SH-SY5Y (cell line): ENCODE measurements around the gene PGR.

Source experiments
- GATA2 ChIP-seq: IDR thresholded peaks from 2 replicates; pipeline ENCODE4 v1.6.1; 2011; ENCODE audit warnings: mild to moderate bottlenecking, low read depth, low read length
- GATA3 ChIP-seq: IDR thresholded peaks from 2 replicates; pipeline ENCODE4 v1.6.1; 2011; ENCODE audit warnings: low read depth, mild to moderate bottlenecking, low read length, moderate library complexity

The PGR gene

DNA sequence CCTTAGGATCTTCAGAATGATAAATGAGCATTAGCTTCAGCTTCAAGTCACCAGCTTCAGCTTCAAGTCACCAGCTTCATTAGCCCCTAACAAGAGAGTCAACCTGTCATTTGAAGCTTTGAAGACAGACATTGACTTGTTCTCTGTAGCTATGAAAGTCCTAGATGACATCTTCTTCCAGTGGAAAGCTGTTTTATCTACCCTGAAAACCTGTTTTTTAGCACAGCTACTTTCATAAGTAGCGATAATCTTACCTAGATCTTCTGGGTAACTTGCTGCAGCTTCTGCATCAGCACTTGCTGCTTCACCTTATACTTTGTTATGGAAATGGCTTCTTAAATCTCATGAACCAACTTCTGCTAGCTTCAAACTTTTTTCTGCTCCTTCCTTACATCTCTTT, 85.7 kb downstream of the PGR start:
- TF ChIP-seq GATA3 (no peak), GATA2 (no peak)

DNA sequence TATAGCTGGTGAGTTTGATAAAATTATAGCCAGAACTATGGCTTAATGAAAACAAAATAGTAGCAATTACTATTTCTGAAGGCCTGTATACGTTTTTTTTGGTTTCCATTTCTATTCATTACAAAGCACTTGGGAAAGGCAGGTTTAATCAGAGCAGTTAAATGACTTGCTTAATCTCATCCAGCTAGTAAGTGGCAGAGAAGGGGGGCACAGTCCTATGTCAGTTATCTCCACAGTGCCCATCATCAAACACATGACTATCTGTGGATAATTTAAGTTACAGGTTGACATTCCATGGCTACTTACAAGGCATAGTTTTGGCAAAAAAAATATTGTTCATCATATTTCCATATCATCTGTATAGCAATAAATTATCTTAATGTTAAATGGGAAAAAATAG, 93.7 kb downstream of the PGR start:
- TF ChIP-seq GATA3 (no peak), GATA2 (no peak)

DNA sequence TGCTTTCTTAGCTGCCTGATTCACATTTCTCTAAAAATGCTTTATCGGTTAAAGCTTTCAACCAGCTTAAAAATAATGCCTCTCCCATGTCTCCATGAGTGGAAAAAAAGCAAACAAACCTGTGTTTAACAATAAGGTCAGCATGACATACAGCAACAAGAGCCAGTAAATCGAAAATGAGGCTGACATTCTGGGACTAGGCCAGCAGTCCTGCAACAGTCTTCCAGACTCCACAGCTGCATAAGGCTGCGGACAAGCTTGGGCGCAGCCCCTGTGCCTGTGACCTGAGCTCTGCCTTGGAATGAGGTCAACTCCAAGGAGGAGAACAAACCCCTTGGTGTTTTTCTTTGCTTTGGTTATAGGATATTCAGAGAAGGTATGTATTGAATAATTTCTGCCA, 95.5 kb downstream of the PGR start:
- TF ChIP-seq GATA3 (no peak), GATA2 (no peak)

DNA sequence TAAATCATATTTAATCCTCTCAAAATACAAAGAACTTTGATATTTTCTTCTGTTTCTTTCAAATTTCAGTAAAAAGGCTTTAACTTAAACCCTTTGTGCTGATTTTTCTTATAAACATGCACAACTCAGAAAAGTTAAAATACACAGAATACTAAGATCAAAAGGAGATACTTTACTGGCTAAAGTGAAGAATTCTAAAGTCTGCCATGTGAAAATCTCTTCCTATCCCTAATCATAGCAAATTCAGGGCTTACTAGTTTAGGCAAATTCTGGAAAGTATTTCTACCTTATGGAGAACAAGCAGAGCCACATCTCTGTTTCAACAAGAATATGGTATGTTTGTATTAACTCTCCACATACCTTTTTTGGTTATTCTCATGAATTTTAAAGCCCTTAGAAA, 96.6 kb downstream of the PGR start:
- no peak for TF ChIP-seq GATA3
- TF ChIP-seq GATA2, result no peak

DNA sequence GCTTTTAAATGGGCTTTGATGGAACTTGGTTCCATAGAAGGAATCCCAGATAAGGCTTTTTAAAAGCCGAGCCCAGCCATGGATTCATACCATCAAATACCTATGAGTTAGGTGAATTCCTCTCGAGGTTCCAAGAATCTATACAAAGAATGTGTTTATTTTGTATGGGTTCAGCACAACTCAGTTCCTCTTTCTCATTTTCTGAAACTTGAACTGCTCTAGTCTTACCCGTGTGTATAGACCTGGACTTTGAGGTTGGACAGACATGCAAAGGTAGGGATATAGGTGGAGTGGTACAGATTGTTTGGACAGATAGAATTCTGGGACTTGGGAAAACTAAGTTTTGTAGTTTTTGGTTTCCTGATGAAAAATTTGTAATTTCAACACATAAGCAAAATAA, 97.9 kb downstream of the PGR start:
- TF ChIP-seq GATA2 (no peak), GATA3 (no peak)

DNA sequence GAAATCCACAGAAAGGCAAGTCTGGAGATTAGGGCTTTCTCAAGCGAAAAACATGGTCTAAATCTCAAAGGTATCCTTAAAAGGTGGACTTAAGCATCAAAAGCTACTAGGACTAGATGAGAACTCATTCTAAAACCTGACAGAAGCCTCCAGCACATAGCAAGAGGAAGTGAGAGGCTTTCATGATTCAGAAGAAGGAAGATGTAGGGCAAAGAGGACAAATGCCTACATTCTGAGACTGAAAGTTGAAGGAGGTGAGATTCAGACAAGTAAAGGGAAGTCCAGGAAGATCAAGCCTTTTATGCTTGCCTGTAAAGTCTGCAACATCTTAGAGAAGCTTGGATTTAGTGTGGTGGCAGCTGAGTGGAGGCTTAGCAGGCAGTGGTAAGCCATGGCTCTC, 98.9 kb downstream of the PGR start:
- TF ChIP-seq GATA3, result no peak
- no peak for TF ChIP-seq GATA2

DNA sequence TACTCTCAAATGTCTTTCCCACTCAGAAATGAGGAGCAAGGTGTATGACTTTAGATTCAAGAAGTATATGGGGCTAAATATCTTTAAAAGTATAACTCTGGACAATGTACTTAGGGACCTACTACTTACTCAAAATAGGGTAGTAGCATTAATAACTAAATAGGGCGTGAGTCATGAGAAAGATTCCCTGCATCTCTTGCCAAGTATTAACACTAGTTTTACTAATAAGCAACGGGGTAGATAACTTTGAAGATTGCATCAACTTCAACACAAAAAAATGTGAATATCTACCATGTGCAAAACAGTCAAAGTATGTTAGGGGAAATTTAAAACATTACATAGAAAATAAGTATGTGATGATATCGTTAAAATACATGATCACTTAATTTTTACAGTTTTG, 99.6 kb downstream of the PGR start:
- no peak for TF ChIP-seq GATA2
- no peak for TF ChIP-seq GATA3

DNA sequence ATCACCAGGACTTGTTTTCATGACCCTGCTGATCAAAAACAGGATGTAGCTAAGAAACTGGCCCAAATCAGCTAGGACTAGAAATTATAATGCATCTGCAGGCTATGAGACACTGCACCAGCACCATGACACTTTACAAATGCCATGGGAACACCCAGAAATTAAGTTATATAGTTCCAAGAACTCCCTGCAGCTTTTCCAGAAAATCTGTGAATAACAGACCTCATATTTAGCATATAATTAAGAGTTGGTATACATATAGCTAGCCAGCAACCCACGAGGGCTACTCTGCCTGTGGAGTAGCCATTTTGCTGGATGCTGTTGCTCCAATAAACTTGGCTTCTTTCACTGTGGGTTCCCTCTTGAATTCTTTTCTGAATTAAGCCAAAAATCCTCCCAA, 101.0 kb downstream of the PGR start:
- TF ChIP-seq GATA2, result no peak
- no peak for TF ChIP-seq GATA3

DNA sequence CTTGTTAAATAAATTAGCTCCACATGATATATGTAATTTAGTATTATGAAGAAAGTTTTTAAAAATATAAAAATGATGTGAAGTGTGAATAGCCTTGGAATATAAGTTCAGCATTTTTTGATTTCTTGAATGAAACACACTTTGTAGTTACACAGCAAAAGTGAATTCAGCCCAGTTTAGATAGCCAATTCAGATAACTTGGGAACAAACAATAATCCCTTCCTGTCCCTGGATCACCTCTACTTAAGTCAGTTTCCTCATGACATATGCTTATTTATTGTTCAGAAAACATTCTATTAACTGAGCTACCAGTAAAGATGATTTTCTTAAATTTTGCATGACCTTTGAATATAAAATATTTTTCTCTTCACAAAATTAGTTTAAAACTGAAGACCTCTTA, 107.4 kb downstream of the PGR start:
- TF ChIP-seq GATA3, result no peak
- TF ChIP-seq GATA2, result no peak

DNA sequence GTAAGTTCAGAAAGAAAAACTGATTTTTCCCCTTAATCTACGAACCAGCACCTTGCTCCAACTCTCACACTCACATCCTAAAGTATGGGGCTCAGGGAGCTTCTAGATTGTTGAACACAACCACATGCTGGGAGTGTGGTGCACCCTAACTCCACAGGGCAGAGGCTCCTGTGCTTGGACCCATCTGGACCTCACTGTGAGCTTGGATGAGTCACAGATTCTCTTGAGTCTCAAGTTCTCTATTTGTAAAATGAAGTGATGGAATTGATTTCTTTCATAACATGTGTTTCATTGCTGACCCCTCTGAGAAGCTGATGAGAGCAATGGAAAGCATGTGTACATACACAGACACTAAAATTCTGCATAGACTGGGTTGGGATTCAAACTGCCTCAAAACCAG, 109.7 kb downstream of the PGR start:
- no peak for TF ChIP-seq GATA2

DNA sequence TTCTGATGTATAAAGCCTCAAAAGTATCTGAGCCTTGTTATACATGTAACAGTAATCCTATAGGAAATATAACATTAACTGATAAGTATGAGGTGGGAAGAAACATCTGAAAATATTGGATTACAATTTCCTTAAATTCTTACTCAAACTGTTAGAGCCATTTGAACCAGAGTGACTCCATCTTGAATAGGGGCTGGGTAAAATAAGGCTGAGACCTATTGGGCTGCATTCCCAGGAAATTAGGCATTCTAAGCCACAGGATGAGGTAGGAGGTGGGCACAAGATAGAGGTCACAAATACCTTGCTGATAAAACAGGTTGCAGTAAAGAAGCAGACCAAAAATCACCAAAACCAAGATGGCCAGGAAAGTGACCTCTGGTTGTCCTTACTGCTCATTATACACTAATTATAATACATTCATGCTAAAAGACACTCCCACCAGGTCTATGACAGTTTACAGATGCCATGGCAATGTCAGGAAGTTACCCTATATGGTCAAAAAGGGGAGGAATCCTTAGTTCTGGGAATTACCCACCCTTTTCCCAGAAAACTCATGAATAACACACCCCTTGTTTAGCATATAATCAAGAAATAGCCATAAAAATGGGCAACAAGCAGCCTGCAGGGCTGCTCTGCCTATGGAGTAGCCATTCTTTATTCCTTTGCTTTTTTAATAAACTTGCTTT, 114.9 kb downstream of the PGR start:
- TF ChIP-seq GATA2, result no peak
- no peak for TF ChIP-seq GATA3

DNA sequence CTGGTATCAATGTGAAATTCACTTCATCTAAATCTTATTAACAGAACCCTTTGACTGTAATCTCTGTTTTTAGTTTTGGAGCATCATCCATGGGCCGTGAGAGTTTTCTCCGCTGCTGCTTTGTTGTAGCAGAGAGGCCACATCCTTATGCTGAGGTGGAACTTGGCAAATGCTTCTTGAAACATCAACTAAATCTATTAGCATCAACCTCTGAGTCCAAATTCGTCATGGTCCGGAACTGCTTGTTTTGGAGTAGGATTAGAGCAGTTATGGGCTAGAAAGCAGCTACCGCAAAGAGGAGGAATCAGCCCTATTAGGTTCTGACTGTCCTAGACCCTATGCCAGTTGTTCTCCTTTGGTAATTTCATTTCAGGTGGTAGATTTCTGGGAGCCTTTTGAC, 117.7 kb downstream of the PGR start:
- no peak for TF ChIP-seq GATA3
- no peak for TF ChIP-seq GATA2

DNA sequence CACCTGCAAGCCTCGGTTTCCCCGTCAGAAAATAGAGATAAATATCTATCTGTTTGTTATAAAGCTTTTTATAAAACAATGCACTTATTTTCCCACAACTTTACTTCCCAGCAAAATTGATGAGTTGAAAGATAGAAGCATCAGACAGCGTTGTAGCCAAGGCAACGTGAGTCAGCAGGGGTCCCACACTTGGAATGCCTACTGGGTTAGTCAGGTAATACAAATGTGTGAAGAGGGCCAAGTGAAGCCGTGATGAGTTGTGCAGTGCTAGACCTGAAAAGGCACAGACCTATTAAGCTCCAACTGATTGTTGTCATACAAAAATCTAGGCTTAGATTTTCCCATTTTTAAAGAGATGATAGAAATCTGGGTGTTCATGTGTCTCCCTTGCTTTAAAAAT, 118.7 kb downstream of the PGR start:
- TF ChIP-seq GATA3 (no peak), GATA2 (no peak)

DNA sequence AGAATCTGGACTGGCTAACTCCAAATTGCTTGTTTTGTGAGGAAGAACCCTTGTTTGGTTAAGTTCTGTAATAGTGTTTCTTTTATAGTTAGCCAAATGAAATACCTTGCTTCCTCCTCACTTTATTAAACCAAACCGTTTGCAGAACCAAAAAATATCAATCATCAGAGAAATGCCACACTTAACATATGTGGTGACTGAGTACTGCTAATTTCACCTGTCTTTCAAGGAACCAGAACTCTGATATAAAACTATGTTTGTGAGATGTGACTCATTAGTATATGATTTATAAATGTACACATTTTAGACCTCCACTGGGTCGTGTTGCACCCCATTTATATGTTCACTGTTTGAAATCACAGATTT, 119.9 kb downstream of the PGR start:
- TF ChIP-seq GATA3 (no peak), GATA2 (no peak)

DNA sequence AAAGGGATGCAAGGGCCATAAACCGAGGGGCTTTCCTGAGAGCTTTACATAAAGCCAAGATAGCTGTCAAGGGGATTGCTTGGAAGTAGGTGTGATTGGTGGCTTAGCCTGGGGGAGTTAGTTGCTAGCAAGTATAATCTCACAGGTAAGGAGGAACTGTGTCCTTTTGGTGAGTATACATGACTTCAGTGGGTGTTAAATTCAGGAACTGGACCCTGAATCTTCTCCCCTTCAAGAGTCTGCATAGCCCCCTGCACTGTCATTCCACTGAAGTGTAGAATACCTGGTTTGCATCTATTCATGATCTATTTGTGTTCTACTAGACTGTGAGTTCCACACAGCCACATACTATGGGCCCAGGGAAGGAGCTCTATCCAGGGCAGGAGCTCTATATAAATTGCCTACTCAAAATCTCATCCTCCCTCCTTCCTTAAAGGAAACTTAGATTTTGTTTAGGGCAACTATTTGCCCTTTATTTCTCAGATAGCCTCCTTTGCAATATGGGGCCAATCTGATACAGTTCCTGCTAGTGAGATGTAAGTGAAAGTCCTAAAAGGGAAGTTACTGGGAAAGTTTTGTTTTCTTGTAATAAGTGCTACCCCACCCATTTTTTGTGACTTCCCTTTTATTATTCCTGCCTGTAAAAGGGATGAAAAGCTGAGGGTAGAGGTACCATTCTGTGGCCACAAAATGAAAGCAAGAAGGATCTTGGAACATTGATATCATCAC, 120.5 kb downstream of the PGR start:
- TF ChIP-seq GATA3 (no peak), GATA2 (no peak)
